PC-3 (cell line): Measurements from ENCODE around the gene OVCH2.

Experiments
- EZH2 ChIP-seq: fragments of 300-600 bp; sonication (generic); IDR thresholded peaks from one replicate; pipeline ENCODE4 v1.6.1; 2017; ENCODE audit warnings: antibody characterized with exemption, mild to moderate bottlenecking, low read length; ENCODE audit not compliant: unreplicated experiment
- EZH2phosphoT487 ChIP-seq: fragments of 300-600 bp; sonication (generic); IDR thresholded peaks from 2 replicates; pipeline ENCODE4 v1.6.1; 2018; ENCODE audit warnings: mild to moderate bottlenecking, antibody characterized with exemption, low read length, borderline replicate concordance
- TF ChIP-seq, protein P1 (sequence below): fragments of 300-600 bp; sonication (generic); conservative IDR thresholded peaks from 2 replicates; pipeline ENCODE4 v1.5.1; 2017; ENCODE audit warnings: antibody characterized with exemption, low read depth, mild to moderate bottlenecking, low read length

DNA sequence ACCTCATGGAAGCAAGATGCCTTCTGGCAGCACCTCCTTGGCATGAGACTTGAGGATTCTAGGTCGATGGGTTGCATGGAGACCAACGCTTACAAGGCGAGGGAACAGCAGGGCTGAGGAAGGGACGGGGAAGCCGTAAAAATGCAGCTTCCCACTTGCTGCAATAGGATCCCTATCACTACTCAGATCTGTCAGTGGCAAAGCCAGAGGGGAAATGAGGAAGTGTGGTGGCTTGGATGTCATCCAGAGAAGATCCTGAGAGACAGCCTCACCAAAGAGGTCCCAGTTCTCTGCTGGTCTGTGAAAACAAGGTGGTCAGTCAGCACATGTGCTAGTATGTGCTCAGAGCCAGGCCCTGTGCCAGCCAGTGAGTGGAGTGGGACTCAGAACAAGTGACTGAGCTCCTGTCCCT lies 55.1 kb downstream of the OVCH2 start:
- TF ChIP-seq, protein P1, sequence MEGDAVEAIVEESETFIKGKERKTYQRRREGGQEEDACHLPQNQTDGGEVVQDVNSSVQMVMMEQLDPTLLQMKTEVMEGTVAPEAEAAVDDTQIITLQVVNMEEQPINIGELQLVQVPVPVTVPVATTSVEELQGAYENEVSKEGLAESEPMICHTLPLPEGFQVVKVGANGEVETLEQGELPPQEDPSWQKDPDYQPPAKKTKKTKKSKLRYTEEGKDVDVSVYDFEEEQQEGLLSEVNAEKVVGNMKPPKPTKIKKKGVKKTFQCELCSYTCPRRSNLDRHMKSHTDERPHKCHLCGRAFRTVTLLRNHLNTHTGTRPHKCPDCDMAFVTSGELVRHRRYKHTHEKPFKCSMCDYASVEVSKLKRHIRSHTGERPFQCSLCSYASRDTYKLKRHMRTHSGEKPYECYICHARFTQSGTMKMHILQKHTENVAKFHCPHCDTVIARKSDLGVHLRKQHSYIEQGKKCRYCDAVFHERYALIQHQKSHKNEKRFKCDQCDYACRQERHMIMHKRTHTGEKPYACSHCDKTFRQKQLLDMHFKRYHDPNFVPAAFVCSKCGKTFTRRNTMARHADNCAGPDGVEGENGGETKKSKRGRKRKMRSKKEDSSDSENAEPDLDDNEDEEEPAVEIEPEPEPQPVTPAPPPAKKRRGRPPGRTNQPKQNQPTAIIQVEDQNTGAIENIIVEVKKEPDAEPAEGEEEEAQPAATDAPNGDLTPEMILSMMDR = no peak
- TF ChIP-seq EZH2 = no peak
- no peak for TF ChIP-seq EZH2phosphoT487
